22Rv1 (cell line): ENCODE results near the gene STK39.

ENCODE experiments used
- ZFX ChIP-seq: fragments of 450-650 bp; IDR thresholded peaks from 2 replicates; pipeline ENCODE4 v1.6.1; 2017; ENCODE audit warnings: antibody characterized with exemption, borderline replicate concordance
- TF ChIP-seq, protein P1 (sequence below): fragments of 450-650 bp; IDR thresholded peaks from 2 replicates; pipeline ENCODE4 v1.5.1; 2017; ENCODE audit warnings: mild to moderate bottlenecking

- TF ChIP-seq, protein P1, sequence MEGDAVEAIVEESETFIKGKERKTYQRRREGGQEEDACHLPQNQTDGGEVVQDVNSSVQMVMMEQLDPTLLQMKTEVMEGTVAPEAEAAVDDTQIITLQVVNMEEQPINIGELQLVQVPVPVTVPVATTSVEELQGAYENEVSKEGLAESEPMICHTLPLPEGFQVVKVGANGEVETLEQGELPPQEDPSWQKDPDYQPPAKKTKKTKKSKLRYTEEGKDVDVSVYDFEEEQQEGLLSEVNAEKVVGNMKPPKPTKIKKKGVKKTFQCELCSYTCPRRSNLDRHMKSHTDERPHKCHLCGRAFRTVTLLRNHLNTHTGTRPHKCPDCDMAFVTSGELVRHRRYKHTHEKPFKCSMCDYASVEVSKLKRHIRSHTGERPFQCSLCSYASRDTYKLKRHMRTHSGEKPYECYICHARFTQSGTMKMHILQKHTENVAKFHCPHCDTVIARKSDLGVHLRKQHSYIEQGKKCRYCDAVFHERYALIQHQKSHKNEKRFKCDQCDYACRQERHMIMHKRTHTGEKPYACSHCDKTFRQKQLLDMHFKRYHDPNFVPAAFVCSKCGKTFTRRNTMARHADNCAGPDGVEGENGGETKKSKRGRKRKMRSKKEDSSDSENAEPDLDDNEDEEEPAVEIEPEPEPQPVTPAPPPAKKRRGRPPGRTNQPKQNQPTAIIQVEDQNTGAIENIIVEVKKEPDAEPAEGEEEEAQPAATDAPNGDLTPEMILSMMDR: no peak
- no peak for TF ChIP-seq ZFX
These were observed 80.4 kb downstream of the STK39 start for GRCh38 chr2:168166902-168167510.
